Activated T-helper 1 cell treated with Interleukin-2 at 50 U/mL for 16 hours (primary cell): Measurements from ENCODE around the gene PHC3.
A peak's percentile ranks its signal among the peaks of the same experiment; 100 is the strongest.

ENCODE experiments used
- DNase-seq: peaks from one replicate; pipeline ENCODE4 v3.0.0-alpha.2; 2020; ENCODE audit warnings: low read depth

The PHC3 gene

DNA sequence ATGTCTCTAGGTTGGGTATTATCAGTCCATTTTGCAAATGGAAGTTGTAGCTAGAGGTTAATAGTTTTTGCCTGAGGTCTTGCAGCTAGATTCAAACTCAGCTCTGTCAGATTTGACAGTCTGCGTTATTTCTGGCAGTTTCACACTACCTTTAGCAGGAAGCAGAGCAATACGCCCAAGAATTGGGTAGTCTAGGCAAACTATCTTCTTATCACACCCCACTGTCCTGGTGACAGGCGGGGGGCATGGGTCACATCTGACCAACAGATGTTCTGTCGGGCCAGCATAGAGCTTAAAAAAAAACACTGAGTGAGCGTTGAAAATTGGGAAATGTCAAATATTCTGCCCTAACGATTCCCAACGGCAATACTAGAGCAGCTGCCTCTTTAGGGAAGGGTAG is 138.0 kb downstream of the PHC3 start:
- DNase-seq = no peak

DNA sequence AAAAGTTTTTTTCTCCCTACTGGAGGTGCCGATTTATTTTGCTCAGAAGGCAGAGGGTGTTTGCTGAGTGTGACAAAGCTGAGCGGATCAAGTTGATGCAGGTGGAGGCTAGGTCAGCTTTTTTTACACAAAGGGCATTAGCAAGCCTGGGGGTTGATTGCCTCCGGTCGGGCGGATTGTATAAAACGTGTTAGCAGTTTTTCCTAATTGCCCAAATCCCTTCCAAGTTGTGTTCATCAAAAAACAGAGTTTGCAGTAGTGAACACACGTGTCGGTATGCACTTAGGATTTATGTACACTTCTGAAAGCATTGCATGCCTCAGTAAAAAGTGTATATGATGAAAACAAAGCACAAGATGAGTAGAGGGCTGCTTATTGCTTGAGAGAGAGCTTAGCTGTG is 141.1 kb downstream of the PHC3 start:
- DNase-seq = no peak

DNA sequence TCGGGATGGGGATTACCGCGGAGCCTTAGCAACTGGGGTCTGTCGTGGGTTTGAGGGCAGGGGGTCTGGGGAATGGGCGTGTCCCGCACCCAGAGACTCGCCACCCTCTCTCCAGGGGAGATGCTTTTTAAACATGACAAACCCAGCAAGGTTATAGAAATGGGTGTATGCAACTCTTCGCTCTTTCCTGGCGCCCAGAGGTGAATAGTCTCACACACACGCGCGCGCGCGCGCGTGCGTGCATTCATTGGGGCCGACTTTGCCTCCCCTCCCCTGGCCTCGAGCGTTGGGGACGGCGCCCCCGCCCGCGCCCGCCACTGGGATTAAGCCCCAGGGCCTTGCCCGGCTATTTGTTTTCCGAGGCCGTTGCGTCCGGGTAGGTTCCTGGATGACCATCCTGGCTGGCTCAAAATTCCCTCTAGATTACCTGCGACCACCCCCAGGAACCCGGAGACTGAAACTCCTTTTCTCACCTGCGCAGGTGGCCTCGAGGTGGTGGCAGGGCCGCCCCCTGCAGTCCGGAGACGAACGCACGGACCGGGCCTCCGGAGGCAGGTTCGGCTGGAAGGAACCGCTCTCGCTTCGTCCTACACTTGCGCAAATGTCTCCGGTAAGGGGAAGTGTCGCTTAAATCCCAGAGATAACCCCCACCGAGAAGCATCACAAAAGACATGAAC is 143.0 kb downstream of the PHC3 start:
- peak; percentile 17 for DNase-seq
